Stomach (tissue), 9 donors: ENCODE measurements around the gene PLEKHG1. TPM values are rescaled to one million over a fixed set of nuclear protein-coding genes. Genes with fewer than 3 reads are reported as not detected.
A peak's percentile ranks its signal among the peaks of the same experiment; 100 is the strongest.

Experiments used
- DNase-seq, 2 donors: peaks; one replicate each; pipeline versions ENCODE4 v3.0.0 to v3.0.0-alpha.2; 2013 to 2019
- H3K27ac ChIP-seq, 5 donors: fragments of 200-600 bp in 4 of 5; sonication (generic) in 4 of 5; one replicate each; pipeline ENCODE4 v1.5.1; 2013 to 2019; ENCODE audit warnings: mild to moderate bottlenecking in 1 of 5, moderate library complexity in 1 of 5
- H3K27me3 ChIP-seq, 3 donors: fragments of 200-600 bp; sonication (generic); one replicate each; pipeline ENCODE4 v1.5.1; 2017 to 2019; ENCODE audit warnings: mixed run types in 1 of 3
- H3K36me3 ChIP-seq, 4 donors: fragments of 200-600 bp; sonication (generic); 1 replicate in 3 of 4; 2 replicates in 1 of 4; pipeline ENCODE4 v1.5.1; 2016 to 2019
- H3K4me1 ChIP-seq, 4 donors: fragments of 200-600 bp; sonication (generic); one replicate each; pipeline ENCODE4 v1.5.1; 2016 to 2019
- H3K4me3 ChIP-seq, 4 donors: fragments of 200-600 bp; sonication (generic) in 3 of 4; one replicate each; pipeline ENCODE4 v1.5.1; 2016 to 2019; ENCODE audit warnings: mild to moderate bottlenecking in 1 of 4
- H3K9me3 ChIP-seq, 4 donors: fragments of 200-600 bp; sonication (generic); one replicate each; pipeline ENCODE4 v1.5.1; 2016 to 2019
- CTCF ChIP-seq, 7 experiments: fragments of 450-650 bp in 4 of 7; fragments of 200-600 bp in 3 of 7; sonication (generic) in 3 of 7; IDR thresholded peaks; one replicate each; pipeline ENCODE4 v1.5.1; 2016 to 2019; ENCODE audit warnings: antibody characterized with exemption in 7 of 7, control low read depth in 2 of 7, mild to moderate bottlenecking in 1 of 7
- EP300 ChIP-seq: sonication (generic); formaldehyde crosslinking; IDR thresholded peaks from one replicate; pipeline ENCODE4 v1.6.1; 2017; ENCODE audit warnings: antibody characterized with exemption
- POLR2A ChIP-seq, 4 donors: fragments of 450-650 bp; IDR thresholded peaks; one replicate each; pipeline ENCODE4 v1.6.1; 2016; ENCODE audit warnings: antibody characterized with exemption in 4 of 4, control low read depth in 2 of 4, mild to moderate bottlenecking in 1 of 4, moderate library complexity in 1 of 4
- POLR2AphosphoS5 ChIP-seq, 3 donors: sonication (generic); formaldehyde crosslinking; IDR thresholded peaks; one replicate each; pipeline ENCODE4 v1.6.1; 2016; ENCODE audit warnings: antibody characterized with exemption in 3 of 3
- WGBS, 5 donors: extraction: QIAGEN DNeasy Blood & Tissue Kit in 3 of 5; methylation state at CpG; one replicate each; pipeline versions ENCODE4 v1.1.5 to v1.1.7; 2013 to 2018; 5-methylcytosine and 5-hydroxymethylcytosine counted together
- intact Hi-C: fragments of 100-400 bp; cut with DNase I; formaldehyde crosslinking; loops from one replicate; pipeline ENCODE4 v1.15.1; 2023; ENCODE audit warnings: low total_unique reads
- polyA plus RNA-seq, 3 donors: library from polyadenylated mRNA; stranded (reverse); fragments of 200-250 nt; gene quantifications; one replicate each; pipeline ENCODE4 v1.2.3, GENCODE V29; 2013
- total RNA-seq, 5 donors: library from RNA; depleted of rRNA; stranded (reverse); fragments of >200 nt; gene quantifications; one replicate each; pipeline versions ENCODE4 v1.1.0 to v1.2.3, GENCODE V29; 2014 to 2016
- donor health status: healthy with polysubstance abuse.
- donor health status: Bipolar disorder and iron deficiency.
- donor health status: healthy.

PLEKHG1 gene
- total and polyA plus RNA-seq, 8 donors, result 1.9 to 92.9 (median 10.4) TPM

- no peak for DNase-seq
- 81 to 92% (median 85%) methylated on average over 5 of the region's 5 CpGs for WGBS, 5 donors
- Histone ChIP-seq H3K4me3 (no peak overlapping the region), H3K36me3 (no peaks in the 10 kb centered on the region), H3K27me3 (no peaks in the 10 kb centered on the region), H3K9me3 (no peaks in the 10 kb centered on the region), H3K4me1 (no peaks in the 10 kb centered on the region), H3K27ac (no peak overlapping the region)
- intact Hi-C loops, result no loop called here
- no peak for TF ChIP-seq EP300
- no peak for TF ChIP-seq CTCF (IDR thresholded peaks at IDR 0.05)
- TF ChIP-seq POLR2A (IDR thresholded peaks at IDR 0.05), result no peak
- TF ChIP-seq POLR2AphosphoS5 (IDR thresholded peaks at IDR 0.05), result no peak
Measured at GRCh38 chr6:150584065-150584464, 15.6 kb upstream of the PLEKHG1 start.

DNA sequence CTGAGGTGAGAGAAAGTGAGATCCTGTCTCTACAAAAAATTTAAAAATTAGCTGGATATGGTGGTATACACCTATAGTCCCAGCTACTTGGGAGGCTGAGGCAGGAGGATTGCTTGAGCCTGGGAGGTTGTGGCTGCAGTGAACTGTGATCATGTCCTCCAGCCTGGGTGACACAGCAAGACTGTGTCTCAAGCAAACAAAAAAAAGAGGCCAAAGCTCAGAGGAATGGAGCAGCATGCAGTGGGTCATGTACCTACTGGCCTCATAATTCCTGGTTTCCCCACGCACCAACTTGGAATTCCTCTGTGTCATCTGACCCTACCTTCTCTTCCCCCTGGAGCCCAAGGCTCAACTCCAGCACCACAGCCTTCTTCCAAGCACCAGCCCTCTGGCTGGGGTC is 15.1 kb upstream of the PLEKHG1 start:
- Histone ChIP-seq H3K4me3 (no peak overlapping the region), H3K9me3 (no peaks in the 10 kb centered on the region), H3K27ac (no peak overlapping the region), H3K4me1 (no peaks in the 10 kb centered on the region), H3K27me3 (no peaks in the 10 kb centered on the region), H3K36me3 (no peaks in the 10 kb centered on the region)
- intact Hi-C loops, result no loop called here
- no peak for DNase-seq
- WGBS, 5 donors, result 74 to 94% (median 76%) methylated on average over 1 of the region's 1 CpG
- no peak for TF ChIP-seq CTCF (IDR thresholded peaks at IDR 0.05)
- no peak for TF ChIP-seq POLR2A (IDR thresholded peaks at IDR 0.05)
- no peak for TF ChIP-seq EP300
- TF ChIP-seq POLR2AphosphoS5 (IDR thresholded peaks at IDR 0.05), result no peak

DNA sequence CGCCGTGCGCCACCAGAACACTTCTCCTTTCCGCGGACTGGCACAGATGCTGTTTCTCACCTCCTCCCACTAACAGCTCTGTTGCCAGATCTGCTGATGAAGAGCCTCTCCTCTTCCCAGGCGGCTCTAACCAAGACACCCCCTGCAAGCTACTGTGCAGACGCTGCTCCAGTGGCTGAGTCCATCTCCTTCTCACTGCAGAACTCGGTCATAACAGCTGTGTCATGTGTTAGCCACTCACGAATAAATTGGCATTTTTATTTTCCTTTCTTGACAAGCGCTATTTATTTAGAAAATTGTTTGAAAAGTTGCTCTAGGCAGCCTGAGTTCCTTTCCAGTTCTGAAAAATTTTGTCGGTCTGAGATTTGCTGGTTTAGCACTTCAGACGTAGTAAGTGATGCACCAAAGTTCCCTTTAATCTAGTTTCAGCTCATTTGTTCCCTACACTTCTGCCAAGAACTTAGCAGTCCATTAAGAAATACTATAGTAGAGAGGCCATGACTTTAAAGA is 12.8 kb upstream of the PLEKHG1 start:
- WGBS, 5 donors, result 80 to 92% (median 88%) methylated on average over 12 of the region's 12 CpGs
- no peak overlapping the region for H3K27ac ChIP-seq
- DNase-seq, result peak in 1 of 2 donors; percentile 48
- intact Hi-C loops, result no loop called here
- H3K9me3 ChIP-seq, result no peaks in the 10 kb centered on the region
- H3K4me3 ChIP-seq, result no peak overlapping the region
- H3K4me1 ChIP-seq, result no peaks in the 10 kb centered on the region
- H3K36me3 ChIP-seq, result no peaks in the 10 kb centered on the region
- no peak for TF ChIP-seq CTCF (IDR thresholded peaks at IDR 0.05)
- TF ChIP-seq POLR2AphosphoS5 (IDR thresholded peaks at IDR 0.05), result no peak
- TF ChIP-seq EP300, result no peak
- no peak for TF ChIP-seq POLR2A (IDR thresholded peaks at IDR 0.05)
- H3K27me3 ChIP-seq, result no peaks in the 10 kb centered on the region

DNA sequence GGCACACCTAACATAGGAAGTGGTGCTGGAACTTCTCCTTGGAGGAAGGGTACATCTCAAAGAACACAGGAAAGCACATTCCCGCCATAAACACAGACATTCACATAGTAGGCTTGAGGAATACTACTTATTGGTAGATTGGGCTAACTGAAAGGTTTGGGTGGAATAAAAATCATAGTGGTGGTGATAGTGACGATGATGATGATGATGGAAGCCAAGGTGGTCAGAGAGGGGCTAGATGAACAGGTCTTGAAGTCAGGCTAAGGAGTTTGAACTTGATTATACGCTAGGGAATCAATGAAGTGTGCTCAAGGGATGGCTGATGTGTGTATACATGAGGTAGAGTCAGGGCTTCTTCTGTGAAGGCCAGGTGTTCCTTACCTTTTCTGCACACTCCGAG is 12.0 kb upstream of the PLEKHG1 start:
- Histone ChIP-seq H3K36me3 (no peaks in the 10 kb centered on the region), H3K27ac (no peak overlapping the region), H3K9me3 (no peaks in the 10 kb centered on the region), H3K27me3 (no peaks in the 10 kb centered on the region), H3K4me3 (no peak overlapping the region), H3K4me1 (no peaks in the 10 kb centered on the region)
- TF ChIP-seq CTCF (IDR thresholded peaks at IDR 0.05) (no peak), POLR2A (IDR thresholded peaks at IDR 0.05) (no peak), EP300 (no peak), POLR2AphosphoS5 (IDR thresholded peaks at IDR 0.05) (no peak)
- DNase-seq, result no peak
- intact Hi-C loops, result no loop called here
- WGBS, 5 donors, result 49 to 96% (median 62%) methylated on average over 4 of the region's 4 CpGs
